A549 (cell line): ENCODE results near the gene SS18L1. TPM values are rescaled to one million over a fixed set of nuclear protein-coding genes. Genes with fewer than 3 reads are reported as not detected.

ENCODE experiments used
- ATAC-seq, 2 experiments: fragments of 200-7000 bp in 1 of 2; fragments of >200 bp in 1 of 2; cut with Nextera tagmentation in 1 of 2; cut with Tn5 transposase in 1 of 2; 3 replicates each; pipeline versions ENCODE4 v1.8.0 to v1.9.1; 2018 to 2020; ENCODE audit warnings: mild to moderate bottlenecking in 1 of 2, moderate library complexity in 1 of 2
- CTCF ChIA-PET: fragments of 300-600 bp; sonication (Branson Sonifier 250); formaldehyde crosslinking; extraction: SDS; loops from one replicate; lab custom pipeline; 2021; ENCODE audit warnings: antibody characterized with exemption, inconsistent platforms; lab: Yijun Ruan, JAX
- POLR2A ChIA-PET: fragments of 350-600 bp; formaldehyde crosslinking; extraction: SDS; loops from one replicate; lab custom pipeline; 2021; ENCODE audit warnings: antibody characterized with exemption, inconsistent platforms; lab: Yijun Ruan, JAX
- DNase-seq, 2 experiments: peaks; one replicate each; pipeline versions ENCODE4 v3.0.0 to v3.0.0-alpha.2; 2011 to 2016; ENCODE audit warnings: low read depth in 1 of 2, low spot score in 1 of 2
- FAIRE-seq: peaks from 2 replicates; lab custom pipeline; 2011; peaks lifted over from hg19 to GRCh38; lab: Jason Lieb, UNC
- H3K27ac ChIP-seq, 2 experiments: fragments of >200 bp; sonication (Bioruptor Twin); formaldehyde crosslinking; 3 replicates each; pipeline ENCODE4 v1.5.1; 2016 to 2017
- H3K4me1 ChIP-seq: fragments of >200 bp; sonication (Bioruptor Twin); formaldehyde crosslinking; 3 replicates; pipeline ENCODE4 v1.6.1; 2016
- H3K4me2 ChIP-seq: fragments of >200 bp; sonication (Bioruptor Twin); formaldehyde crosslinking; 3 replicates; pipeline ENCODE4 v1.6.1; 2016
- H3K4me3 ChIP-seq: fragments of >200 bp; sonication (Bioruptor Twin); formaldehyde crosslinking; 3 replicates; pipeline ENCODE4 v1.5.1; 2016
- H3K9me3 ChIP-seq: fragments of >200 bp; sonication (Bioruptor Twin); formaldehyde crosslinking; 3 replicates; pipeline ENCODE4 v1.6.1; 2016
- BHLHE40 ChIP-seq: IDR thresholded peaks from 2 replicates; pipeline ENCODE4 v1.6.1; 2012; ENCODE audit warnings: low read depth, low read length, inconsistent platforms
- CHD4 ChIP-seq: fragments of 200-600 bp; sonication (generic); IDR thresholded peaks from 2 replicates; pipeline ENCODE4 v1.6.1; 2016; ENCODE audit warnings: antibody characterized with exemption, mild to moderate bottlenecking, borderline replicate concordance
- E2F6 ChIP-seq: IDR thresholded peaks from 2 replicates; pipeline ENCODE4 v1.6.1; 2012; ENCODE audit warnings: low read depth, borderline replicate concordance
- EHMT2 ChIP-seq: fragments of 200-600 bp; sonication (generic); IDR thresholded peaks from 2 replicates; pipeline ENCODE4 v1.6.1; 2016; ENCODE audit warnings: antibody characterized with exemption, low read depth, mild to moderate bottlenecking, moderate library complexity
- ELK1 ChIP-seq: fragments of 150-350 bp; IDR thresholded peaks from 2 replicates; pipeline ENCODE4 v1.6.1; 2014; ENCODE audit warnings: low read depth, mild to moderate bottlenecking, low read length
- ESRRA ChIP-seq: fragments of 150-350 bp; IDR thresholded peaks from 2 replicates; pipeline ENCODE4 v1.6.1; 2014; ENCODE audit warnings: mild to moderate bottlenecking, low read length, borderline replicate concordance
- FOSB ChIP-seq: fragments of 250-450 bp; sonication (Bioruptor Pico); IDR thresholded peaks from 2 replicates; pipeline ENCODE4 v1.5.0; 2020; ENCODE audit warnings: mild to moderate bottlenecking, moderate library complexity
- HDAC2 ChIP-seq: fragments of 200-600 bp; sonication (generic); IDR thresholded peaks from 2 replicates; pipeline ENCODE4 v1.6.1; 2016
- HOXB5 ChIP-seq: fragments of 250-450 bp; sonication (Bioruptor Pico); IDR thresholded peaks from 2 replicates; pipeline ENCODE4 v1.5.0; 2020; ENCODE audit warnings: mild to moderate bottlenecking, moderate library complexity
- KDM1A ChIP-seq: fragments of 200-600 bp; sonication (generic); IDR thresholded peaks from 2 replicates; pipeline ENCODE4 v1.6.1; 2016; ENCODE audit warnings: low read depth, mild to moderate bottlenecking
- KDM5A ChIP-seq: fragments of 200-600 bp; sonication (generic); IDR thresholded peaks from 2 replicates; pipeline ENCODE4 v1.6.1; 2016; ENCODE audit warnings: antibody characterized with exemption, mild to moderate bottlenecking
- MAZ ChIP-seq: fragments of 150-350 bp; IDR thresholded peaks from 2 replicates; pipeline ENCODE4 v1.6.1; 2014; ENCODE audit warnings: antibody characterized with exemption, low read depth, low read length, borderline replicate concordance
- MYC ChIP-seq: IDR thresholded peaks from 2 replicates; pipeline ENCODE4 v1.6.1; 2012; ENCODE audit warnings: mild to moderate bottlenecking, inconsistent platforms, low read length, improper control_type of control experiment, borderline replicate concordance
- PHF8 ChIP-seq: fragments of 200-600 bp; sonication (generic); IDR thresholded peaks from 2 replicates; pipeline ENCODE4 v1.6.1; 2016; ENCODE audit warnings: low read depth, mild to moderate bottlenecking, antibody characterized with exemption, moderate library complexity, borderline replicate concordance
- POLR2A ChIP-seq: IDR thresholded peaks from 2 replicates; pipeline ENCODE4 v1.6.1; 2012; ENCODE audit warnings: mild to moderate bottlenecking, low read length
- POLR2AphosphoS2 ChIP-seq: conservative IDR thresholded peaks from 2 replicates; pipeline ENCODE4 v1.6.1; 2012; ENCODE audit warnings: low read length, improper control_type of control experiment, inconsistent platforms
- RARB ChIP-seq: fragments of 250-450 bp; sonication (Bioruptor Pico); IDR thresholded peaks from 2 replicates; pipeline ENCODE4 v1.8.0; 2021; ENCODE audit warnings: mild to moderate bottlenecking, moderate library complexity
- RNF2 ChIP-seq: fragments of 200-600 bp; sonication (generic); IDR thresholded peaks from 2 replicates; pipeline ENCODE4 v1.6.1; 2016; ENCODE audit warnings: low read depth, mild to moderate bottlenecking, antibody characterized with exemption, moderate library complexity, borderline replicate concordance
- ZC3H11A ChIP-seq: fragments of 450-650 bp; IDR thresholded peaks from 2 replicates; pipeline ENCODE4 v1.6.1; 2014; ENCODE audit warnings: antibody characterized with exemption, mild to moderate bottlenecking
- ZFP36 ChIP-seq: fragments of 450-650 bp; IDR thresholded peaks from 2 replicates; pipeline ENCODE4 v1.6.1; 2014; ENCODE audit warnings: borderline replicate concordance; ENCODE audit not compliant: partially characterized antibody
- WGBS: methylation state at CpG from one replicate; pipeline ENCODE4 v1.1.6; 2017; ENCODE audit errors: missing lambda C conversion rate; 5-methylcytosine and 5-hydroxymethylcytosine counted together
- polyA plus RNA-seq, 4 experiments: library from polyadenylated mRNA; depleted of rRNA in 3 of 4; stranded (reverse); fragments of >200 nt; fragmentation: RNase III in 1 of 4; extraction: RNeasy Plus Mini Kit Qiagen cat#74134 plus additional on column Dnase treatment in 1 of 4; gene quantifications; 2 replicates in 3 of 4; 3 replicates in 1 of 4; pipeline ENCODE4 v1.2.3, GENCODE V29; 2011 to 2017
- TF ChIP-seq, protein P1 (sequence below): fragments of 250-450 bp; sonication (Bioruptor Pico); IDR thresholded peaks from 2 replicates; pipeline ENCODE4 v1.5.0; 2021; ENCODE audit warnings: mild to moderate bottlenecking, moderate library complexity, borderline replicate concordance
- TF ChIP-seq, protein P2 (sequence below): fragments of 250-450 bp; sonication (Bioruptor Pico); IDR thresholded peaks from 2 replicates; pipeline ENCODE4 v1.5.0; 2020; ENCODE audit warnings: low read depth, mild to moderate bottlenecking, moderate library complexity

The SS18L1 gene
- polyA plus RNA-seq, 2 of the 4 experiments (the other 2 are of a cell fraction): 7.4 to 13.1 TPM

DNA sequence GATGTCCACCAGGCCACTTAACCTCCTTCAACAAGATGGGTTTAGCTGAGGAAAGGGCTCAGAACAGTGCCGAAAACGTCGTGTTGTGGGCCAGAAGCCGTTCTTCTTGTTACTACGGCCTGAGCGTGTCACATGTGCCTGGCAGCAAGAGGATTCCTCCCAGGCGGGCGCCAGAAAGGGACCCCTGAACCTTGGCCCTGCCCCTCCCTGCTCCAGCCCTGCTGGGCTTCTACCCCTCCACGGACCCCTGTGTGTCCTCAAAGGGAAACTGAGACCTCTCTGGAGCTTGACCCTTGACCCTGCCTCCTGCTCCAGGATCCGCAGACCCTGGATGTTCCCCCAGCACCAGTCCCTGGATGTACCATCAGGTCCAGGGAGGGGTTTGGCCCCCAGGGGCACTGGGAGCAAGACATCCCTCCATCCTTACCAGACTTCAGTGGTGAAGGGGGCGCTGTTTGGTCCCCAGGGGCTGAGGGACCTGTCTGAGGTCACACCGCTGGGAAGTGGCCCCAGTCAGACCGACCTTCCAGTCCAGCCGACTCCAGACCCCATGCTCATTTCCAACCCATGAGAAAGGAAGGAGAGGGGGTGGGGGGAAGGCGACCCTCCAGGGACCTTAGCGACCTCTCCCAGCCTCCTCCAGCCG is 66.4 kb downstream of the SS18L1 start:
- ATAC-seq (no peak), FAIRE-seq (no peak), DNase-seq (no peak)
- H3K4me1 ChIP-seq: peaks cover 5% of the 10 kb centered on the region; the same call in 1 of the 3 replicates
- ChIA-PET CTCF (interaction anchor here (0.9 to 1.3 kb wide), 6 partner anchors 12 to 200 kb away, joined by 3 to 6 read pairs (median 3); no protein-coding TSS in a partner anchor), POLR2A (no interaction called here)
- H3K27ac ChIP-seq: no peak overlapping the region
- no peak overlapping the region for H3K4me3 ChIP-seq
- no peaks in the 10 kb centered on the region for H3K9me3 ChIP-seq
- TF ChIP-seq POLR2AphosphoS2: no peak
- no peak for TF ChIP-seq RARB (CRISPR knock-in tag)
- TF ChIP-seq MYC: no peak
- TF ChIP-seq ESRRA: no peak
- no peak for TF ChIP-seq POLR2A
- TF ChIP-seq, protein P1, sequence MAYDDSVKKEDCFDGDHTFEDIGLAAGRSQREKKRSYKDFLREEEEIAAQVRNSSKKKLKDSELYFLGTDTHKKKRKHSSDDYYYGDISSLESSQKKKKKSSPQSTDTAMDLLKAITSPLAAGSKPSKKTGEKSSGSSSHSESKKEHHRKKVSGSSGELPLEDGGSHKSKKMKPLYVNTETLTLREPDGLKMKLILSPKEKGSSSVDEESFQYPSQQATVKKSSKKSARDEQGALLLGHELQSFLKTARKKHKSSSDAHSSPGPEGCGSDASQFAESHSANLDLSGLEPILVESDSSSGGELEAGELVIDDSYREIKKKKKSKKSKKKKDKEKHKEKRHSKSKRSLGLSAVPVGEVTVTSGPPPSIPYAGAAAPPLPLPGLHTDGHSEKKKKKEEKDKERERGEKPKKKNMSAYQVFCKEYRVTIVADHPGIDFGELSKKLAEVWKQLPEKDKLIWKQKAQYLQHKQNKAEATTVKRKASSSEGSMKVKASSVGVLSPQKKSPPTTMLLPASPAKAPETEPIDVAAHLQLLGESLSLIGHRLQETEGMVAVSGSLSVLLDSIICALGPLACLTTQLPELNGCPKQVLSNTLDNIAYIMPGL (CRISPR knock-in tag): no peak
- TF ChIP-seq EHMT2: no peak
- no peak for TF ChIP-seq HDAC2
- WGBS: 70% methylated on average over 14 of the region's 17 CpGs
- no peak overlapping the region for H3K4me2 ChIP-seq

DNA sequence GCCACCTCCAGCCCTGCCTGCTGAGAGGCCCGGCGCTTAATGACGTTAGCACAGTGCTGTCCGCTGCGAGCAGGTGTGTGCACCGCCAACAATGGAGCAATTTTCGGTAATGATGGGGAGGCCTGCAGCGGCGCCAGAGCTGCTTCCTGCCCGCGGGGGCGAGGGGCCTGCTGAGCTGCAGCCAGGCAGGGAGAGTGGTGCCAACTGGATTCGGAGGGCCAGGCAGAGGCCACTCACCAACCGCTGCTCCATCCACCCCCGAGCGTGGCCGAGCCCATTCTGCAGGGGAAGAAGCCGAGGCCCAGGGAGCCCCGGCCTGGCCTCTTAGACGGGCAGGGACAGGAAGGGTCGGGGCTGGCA is 66.9 kb downstream of the SS18L1 start:
- ChIA-PET CTCF (interaction anchor here (1.0 to 1.3 kb wide), 3 partner anchors 17 to 199 kb away, joined by 3 to 6 read pairs (median 3); no protein-coding TSS in a partner anchor), POLR2A (no interaction called here)
- DNase-seq: no peak
- Histone ChIP-seq H3K27ac (no peak overlapping the region), H3K4me1 (peaks cover 5% of the 10 kb centered on the region; the same call in 1 of the 3 replicates), H3K9me3 (no peaks in the 10 kb centered on the region), H3K4me3 (no peak overlapping the region), H3K4me2 (no peak overlapping the region)
- WGBS: 70% methylated on average over 21 of the region's 21 CpGs
- no peak for TF ChIP-seq KDM1A
- TF ChIP-seq FOSB (CRISPR knock-in tag): no peak
- no peak for TF ChIP-seq ESRRA
- TF ChIP-seq E2F6: no peak
- TF ChIP-seq PHF8: no peak
- no peak for TF ChIP-seq CHD4
- TF ChIP-seq KDM5A: no peak
- TF ChIP-seq, protein P2, sequence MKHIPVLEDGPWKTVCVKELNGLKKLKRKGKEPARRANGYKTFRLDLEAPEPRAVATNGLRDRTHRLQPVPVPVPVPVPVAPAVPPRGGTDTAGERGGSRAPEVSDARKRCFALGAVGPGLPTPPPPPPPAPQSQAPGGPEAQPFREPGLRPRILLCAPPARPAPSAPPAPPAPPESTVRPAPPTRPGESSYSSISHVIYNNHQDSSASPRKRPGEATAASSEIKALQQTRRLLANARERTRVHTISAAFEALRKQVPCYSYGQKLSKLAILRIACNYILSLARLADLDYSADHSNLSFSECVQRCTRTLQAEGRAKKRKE: no peak
- no peak for TF ChIP-seq ELK1
- TF ChIP-seq ZFP36: no peak
- TF ChIP-seq BHLHE40: no peak
- TF ChIP-seq RNF2: no peak
- TF ChIP-seq MAZ: no peak
- no peak for TF ChIP-seq ZC3H11A
- no peak for TF ChIP-seq HOXB5 (CRISPR knock-in tag)
- TF ChIP-seq RARB (CRISPR knock-in tag): no peak
- FAIRE-seq: no peak
- no peak for ATAC-seq
